OCI-LY1 (cell line): ENCODE measurements around the gene NDUFS4.
"Not testable (repeated sequence)": the region's sequence is repeated elsewhere in the genome, so short reads cannot be mapped to it uniquely, and the experiment has no call there.

ENCODE experiments used
- H2AFZ ChIP-seq: fragments of 200-600 bp; sonication (generic), shearing (Covaris generic); 2 replicates; pipeline ENCODE4 v1.6.0; 2014; ENCODE audit warnings: antibody characterized with exemption, mild to moderate bottlenecking, low read length
- H3F3A ChIP-seq: fragments of 200-600 bp; sonication (generic), shearing (Covaris generic); 2 replicates; pipeline ENCODE4 v1.6.0; 2014; ENCODE audit warnings: mild to moderate bottlenecking, antibody characterized with exemption, low read length, moderate library complexity; ENCODE audit not compliant: insufficient read depth
- H3K27ac ChIP-seq: fragments of 200-600 bp; sonication (generic); 2 replicates; pipeline ENCODE4 v1.5.1; 2014; ENCODE audit warnings: low read length, mixed run types, mild to moderate bottlenecking, low read depth; ENCODE audit not compliant: poor library complexity, severe bottlenecking
- H3K27me3 ChIP-seq: fragments of 200-600 bp; sonication (generic); 2 replicates; pipeline ENCODE4 v1.6.0; 2014; ENCODE audit warnings: antibody characterized with exemption, mild to moderate bottlenecking, low read length, moderate library complexity; ENCODE audit not compliant: insufficient read depth
- H3K36me3 ChIP-seq: fragments of 200-600 bp; sonication (generic); 2 replicates; pipeline ENCODE4 v1.6.1; 2014; ENCODE audit warnings: mild to moderate bottlenecking, antibody characterized with exemption, low read length, moderate library complexity, mixed read lengths; ENCODE audit not compliant: insufficient read depth
- H3K4me1 ChIP-seq: fragments of 200-600 bp; sonication (generic); 2 replicates; pipeline ENCODE4 v1.5.1; 2014; ENCODE audit warnings: mild to moderate bottlenecking, low read length, moderate library complexity; ENCODE audit not compliant: insufficient read depth, severe bottlenecking
- H3K4me2 ChIP-seq: fragments of 200-600 bp; sonication (generic), shearing (Covaris generic); 2 replicates; pipeline ENCODE4 v1.6.1; 2014; ENCODE audit warnings: low read length
- H3K4me3 ChIP-seq: fragments of 200-600 bp; sonication (generic); 2 replicates; pipeline ENCODE4 v1.5.1; 2014; ENCODE audit warnings: low read length, low read depth, mild to moderate bottlenecking, mixed read lengths; ENCODE audit not compliant: poor library complexity, severe bottlenecking
- H3K79me2 ChIP-seq: fragments of 200-600 bp; shearing (Covaris generic); 2 replicates; pipeline ENCODE4 v1.6.1; 2016; ENCODE audit warnings: mixed run types, low read length, mixed read lengths; ENCODE audit not compliant: insufficient read depth
- H3K9ac ChIP-seq: fragments of 200-600 bp; sonication (generic), shearing (Covaris generic); 2 replicates; pipeline ENCODE4 v1.6.1; 2014; ENCODE audit warnings: mild to moderate bottlenecking, low read length, mixed read lengths
- H3K9me2 ChIP-seq: fragments of 200-600 bp; sonication (generic), shearing (Covaris generic); 2 replicates; pipeline ENCODE4 v1.6.1; 2014; ENCODE audit warnings: low read depth, mild to moderate bottlenecking, low read length, mixed read lengths
- H3K9me3 ChIP-seq: fragments of 200-600 bp; shearing (Covaris generic); 2 replicates; pipeline ENCODE4 v1.6.1; 2014; ENCODE audit warnings: low read length, mixed read lengths
- H4K20me1 ChIP-seq: fragments of 200-600 bp; sonication (generic), shearing (Covaris generic); 2 replicates; pipeline ENCODE4 v1.6.0; 2016; ENCODE audit warnings: mild to moderate bottlenecking, low read length; ENCODE audit not compliant: insufficient read depth
- EZH2 ChIP-seq: fragments of 200-600 bp; sonication (generic), shearing (Covaris generic); IDR thresholded peaks from 2 replicates; pipeline ENCODE4 v1.8.0; 2017; ENCODE audit warnings: borderline replicate concordance, mixed run types, mild to moderate bottlenecking, antibody characterized with exemption, low read length, moderate library complexity, mixed read lengths
- TF ChIP-seq, protein P1 (sequence below): fragments of 200-600 bp; sonication (generic), shearing (Covaris generic); IDR thresholded peaks from 2 replicates; pipeline ENCODE4 v1.5.1; 2017; ENCODE audit warnings: mild to moderate bottlenecking, antibody characterized with exemption, low read length, moderate library complexity, mixed read lengths

Gene NDUFS4

DNA sequence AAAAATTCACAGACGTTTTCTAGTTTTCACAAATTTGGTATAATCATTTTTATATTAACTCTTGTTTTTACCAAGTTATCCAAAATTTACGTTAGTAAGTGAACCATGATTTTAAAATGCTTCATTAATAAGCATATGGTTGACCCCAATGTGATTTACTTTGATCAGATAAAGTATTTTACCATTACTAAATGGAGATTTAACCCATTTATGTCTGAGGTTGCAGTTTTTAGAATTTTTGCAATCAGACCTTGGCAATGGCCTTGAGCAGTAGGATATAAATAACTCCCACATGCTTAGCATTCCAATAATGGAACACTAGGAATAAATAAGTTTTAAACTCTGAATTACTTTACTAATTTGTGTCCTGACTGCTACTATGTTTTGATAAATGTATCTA, 84.6 kb downstream of the NDUFS4 start:
- H3K4me3 ChIP-seq: no peak overlapping the region
- H3K4me2 ChIP-seq: no peak overlapping the region
- H3K9me3 ChIP-seq: no peaks in the 10 kb centered on the region
- H3K27me3 ChIP-seq: no peaks in the 10 kb centered on the region
- no peaks in the 10 kb centered on the region for H4K20me1 ChIP-seq
- H3K36me3 ChIP-seq: peaks cover 21% of the 10 kb centered on the region
- H2AFZ ChIP-seq: no peak overlapping the region
- H3K9ac ChIP-seq: no peak overlapping the region
- no peaks in the 10 kb centered on the region for H3K4me1 ChIP-seq
- no peaks in the 10 kb centered on the region for H3F3A ChIP-seq
- no peak overlapping the region for H3K27ac ChIP-seq
- no peak for TF ChIP-seq EZH2
- TF ChIP-seq, protein P1, sequence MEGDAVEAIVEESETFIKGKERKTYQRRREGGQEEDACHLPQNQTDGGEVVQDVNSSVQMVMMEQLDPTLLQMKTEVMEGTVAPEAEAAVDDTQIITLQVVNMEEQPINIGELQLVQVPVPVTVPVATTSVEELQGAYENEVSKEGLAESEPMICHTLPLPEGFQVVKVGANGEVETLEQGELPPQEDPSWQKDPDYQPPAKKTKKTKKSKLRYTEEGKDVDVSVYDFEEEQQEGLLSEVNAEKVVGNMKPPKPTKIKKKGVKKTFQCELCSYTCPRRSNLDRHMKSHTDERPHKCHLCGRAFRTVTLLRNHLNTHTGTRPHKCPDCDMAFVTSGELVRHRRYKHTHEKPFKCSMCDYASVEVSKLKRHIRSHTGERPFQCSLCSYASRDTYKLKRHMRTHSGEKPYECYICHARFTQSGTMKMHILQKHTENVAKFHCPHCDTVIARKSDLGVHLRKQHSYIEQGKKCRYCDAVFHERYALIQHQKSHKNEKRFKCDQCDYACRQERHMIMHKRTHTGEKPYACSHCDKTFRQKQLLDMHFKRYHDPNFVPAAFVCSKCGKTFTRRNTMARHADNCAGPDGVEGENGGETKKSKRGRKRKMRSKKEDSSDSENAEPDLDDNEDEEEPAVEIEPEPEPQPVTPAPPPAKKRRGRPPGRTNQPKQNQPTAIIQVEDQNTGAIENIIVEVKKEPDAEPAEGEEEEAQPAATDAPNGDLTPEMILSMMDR: no peak
- no peaks in the 10 kb centered on the region for H3K79me2 ChIP-seq
- no peaks in the 10 kb centered on the region for H3K9me2 ChIP-seq

DNA sequence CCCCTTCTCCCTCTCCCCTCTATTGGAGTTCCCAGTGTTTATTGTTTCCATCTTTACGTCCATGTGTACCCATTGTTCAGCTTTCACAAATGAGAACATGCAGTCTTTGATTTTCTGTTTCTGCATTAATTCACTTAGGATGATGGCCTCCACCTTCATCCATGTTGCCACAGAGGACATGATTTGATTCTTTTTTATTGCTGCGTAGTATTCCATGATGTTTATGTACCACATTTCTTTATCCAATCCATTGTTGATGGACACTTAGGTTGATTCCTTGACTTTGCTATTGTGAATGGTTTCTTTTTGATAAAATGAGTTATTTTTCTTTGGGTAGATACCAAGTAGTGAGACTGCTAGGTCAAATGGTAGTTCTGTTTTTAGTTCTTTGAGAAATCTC, 88.9 kb downstream of the NDUFS4 start:
- no peaks in the 10 kb centered on the region for H3K27me3 ChIP-seq
- H3K36me3 ChIP-seq: peaks cover 21% of the 10 kb centered on the region
- H3K4me2 ChIP-seq: no peak overlapping the region
- no peak overlapping the region for H3K4me3 ChIP-seq
- no peaks in the 10 kb centered on the region for H4K20me1 ChIP-seq
- no peak overlapping the region for H2AFZ ChIP-seq
- H3K9me3 ChIP-seq: no peaks in the 10 kb centered on the region
- no peaks in the 10 kb centered on the region for H3K9me2 ChIP-seq
- no peak overlapping the region for H3K9ac ChIP-seq
- no peak overlapping the region for H3K27ac ChIP-seq
- no peaks in the 10 kb centered on the region for H3K79me2 ChIP-seq
- no peaks in the 10 kb centered on the region; the same call in 1 of the 2 replicates for H3F3A ChIP-seq
- no peaks in the 10 kb centered on the region for H3K4me1 ChIP-seq
- TF ChIP-seq, protein P1: no peak
- no peak for TF ChIP-seq EZH2

DNA sequence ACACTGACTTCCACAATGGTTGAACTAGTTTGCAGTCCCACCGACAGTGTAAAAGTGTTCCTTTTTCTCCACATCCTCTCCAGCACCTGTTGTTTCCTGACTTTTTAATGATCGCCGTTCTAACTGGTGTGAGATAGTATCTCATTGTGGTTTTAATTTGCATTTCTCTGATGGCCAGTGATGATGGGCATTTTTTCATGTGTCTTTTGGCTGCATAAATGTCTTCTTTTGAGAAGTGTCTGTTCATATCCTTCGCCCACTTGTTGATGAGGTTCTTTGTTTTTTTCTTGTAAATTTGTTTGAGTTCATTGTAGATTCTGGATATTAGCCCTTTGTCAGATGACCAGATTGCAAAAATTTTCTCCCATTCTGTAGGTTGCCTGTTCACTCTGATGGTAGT, 100.1 kb downstream of the NDUFS4 start:
- H3K9me2 ChIP-seq, H4K20me1 ChIP-seq, H3K4me1 ChIP-seq, H3K4me3 ChIP-seq, H3K27ac ChIP-seq, H3K9me3 ChIP-seq, H3K36me3 ChIP-seq, H3K79me2 ChIP-seq, H3K27me3 ChIP-seq, H3F3A ChIP-seq, H3K9ac ChIP-seq, H3K4me2 ChIP-seq, H2AFZ ChIP-seq: not testable (repeated sequence)

DNA sequence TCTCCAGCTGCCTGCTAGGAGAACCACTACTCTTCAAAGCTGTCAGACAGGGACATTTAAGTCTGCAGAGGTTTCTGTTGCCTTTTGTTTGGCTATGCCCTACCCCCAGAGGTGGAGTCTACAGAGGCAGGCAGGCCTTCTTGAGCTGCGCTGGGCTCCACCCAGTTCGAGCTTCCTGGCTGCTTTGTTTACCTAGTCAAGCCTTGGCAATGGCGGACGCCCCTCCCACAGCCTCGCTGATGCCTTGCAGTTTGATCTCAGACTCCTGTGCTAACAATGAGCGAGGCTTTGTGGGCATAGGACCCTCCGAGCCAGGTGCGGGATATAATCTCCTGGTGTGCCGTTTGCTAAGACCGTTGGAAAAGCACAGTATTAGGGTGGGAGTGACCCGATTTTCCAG, 104.9 kb downstream of the NDUFS4 start:
- H2AFZ ChIP-seq, H3K27ac ChIP-seq, H3K4me1 ChIP-seq, H3K36me3 ChIP-seq, H3K9me2 ChIP-seq, H3K27me3 ChIP-seq, H3K4me3 ChIP-seq, H3F3A ChIP-seq, H3K9ac ChIP-seq, H3K79me2 ChIP-seq, H3K4me2 ChIP-seq, H4K20me1 ChIP-seq, H3K9me3 ChIP-seq: not testable (repeated sequence)
